ENCODE measurements around the gene TTLL7. TPM values are rescaled to one million over a fixed set of nuclear protein-coding genes. Genes with fewer than 3 reads are reported as not detected.

TTLL7 gene
- total and polyA plus RNA-seq, 8 donors, result 1.4 to 50.8 (median 8.5) TPM

DNA sequence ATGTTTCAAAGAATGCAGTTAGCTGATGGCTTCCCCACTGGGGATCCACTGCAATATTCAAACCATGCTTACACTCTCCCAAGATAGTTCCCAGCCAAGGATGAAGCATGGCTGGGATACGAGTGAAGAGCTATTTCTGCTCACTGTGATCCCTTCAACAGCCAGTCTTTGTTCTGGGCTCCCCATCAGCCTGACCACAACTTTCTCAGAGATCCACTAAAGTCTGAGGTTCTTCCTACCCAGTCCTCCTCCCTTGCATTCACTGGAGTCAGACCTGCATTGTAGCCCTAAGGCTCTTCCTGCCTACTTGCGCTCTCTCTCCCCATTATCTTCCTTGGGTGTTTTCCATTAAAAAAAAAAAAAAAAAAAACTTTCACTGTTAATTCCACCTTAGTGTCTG is 101.4 kb downstream of the TTLL7 start:
- no peak for DNase-seq
- Histone ChIP-seq H3K9me3 (no peaks in the 10 kb centered on the region), H3K27ac (no peak overlapping the region), H3K4me3 (no peak overlapping the region), H3K27me3 (no peaks in the 10 kb centered on the region), H3K4me1 (peaks cover 0 to 21% (median 2%) of the 10 kb centered on the region in 4 donors), H3K36me3 (no peaks in the 10 kb centered on the region)
- intact Hi-C loops (cut with DNase I; ENCODE audit: low total_unique reads), result no loop called here
- WGBS, 5 donors, result 87 to 100% (median 93%) methylated on average over 2 of the region's 2 CpGs
- TF ChIP-seq EP300 (IDR thresholded peaks at IDR 0.05), result no peak
- no peak for TF ChIP-seq POLR2AphosphoS5 (IDR thresholded peaks at IDR 0.05)
- TF ChIP-seq, protein P1, sequence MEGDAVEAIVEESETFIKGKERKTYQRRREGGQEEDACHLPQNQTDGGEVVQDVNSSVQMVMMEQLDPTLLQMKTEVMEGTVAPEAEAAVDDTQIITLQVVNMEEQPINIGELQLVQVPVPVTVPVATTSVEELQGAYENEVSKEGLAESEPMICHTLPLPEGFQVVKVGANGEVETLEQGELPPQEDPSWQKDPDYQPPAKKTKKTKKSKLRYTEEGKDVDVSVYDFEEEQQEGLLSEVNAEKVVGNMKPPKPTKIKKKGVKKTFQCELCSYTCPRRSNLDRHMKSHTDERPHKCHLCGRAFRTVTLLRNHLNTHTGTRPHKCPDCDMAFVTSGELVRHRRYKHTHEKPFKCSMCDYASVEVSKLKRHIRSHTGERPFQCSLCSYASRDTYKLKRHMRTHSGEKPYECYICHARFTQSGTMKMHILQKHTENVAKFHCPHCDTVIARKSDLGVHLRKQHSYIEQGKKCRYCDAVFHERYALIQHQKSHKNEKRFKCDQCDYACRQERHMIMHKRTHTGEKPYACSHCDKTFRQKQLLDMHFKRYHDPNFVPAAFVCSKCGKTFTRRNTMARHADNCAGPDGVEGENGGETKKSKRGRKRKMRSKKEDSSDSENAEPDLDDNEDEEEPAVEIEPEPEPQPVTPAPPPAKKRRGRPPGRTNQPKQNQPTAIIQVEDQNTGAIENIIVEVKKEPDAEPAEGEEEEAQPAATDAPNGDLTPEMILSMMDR (IDR thresholded peaks at IDR 0.05), result no peak
- TF ChIP-seq POLR2A (IDR thresholded peaks at IDR 0.05), result no peak

DNA sequence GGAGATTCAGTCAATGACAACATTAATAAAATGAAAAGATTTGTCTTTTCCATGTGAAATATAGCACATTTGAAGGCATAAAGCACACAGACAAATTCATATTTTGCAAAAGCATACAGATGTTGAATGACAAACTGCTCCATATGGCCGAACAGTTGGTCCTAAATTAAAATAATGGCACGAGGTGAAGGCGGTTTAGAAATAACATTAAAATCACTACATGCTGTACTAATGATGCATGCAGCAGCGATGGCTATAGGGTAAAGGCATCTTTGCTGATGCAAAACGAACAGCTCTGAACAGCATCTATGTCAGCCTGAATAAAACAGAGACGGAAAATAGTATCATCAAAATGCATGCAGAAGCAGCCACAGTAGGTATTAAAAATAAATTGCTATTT is 102.6 kb downstream of the TTLL7 start:
- no peaks in the 10 kb centered on the region for H3K36me3 ChIP-seq
- DNase-seq, result no peak
- intact Hi-C loops (cut with DNase I; ENCODE audit: low total_unique reads), result no loop called here
- WGBS, 5 donors, result 89 to 95% (median 94%) methylated on average over 6 of the region's 6 CpGs
- TF ChIP-seq POLR2A (IDR thresholded peaks at IDR 0.05) (no peak), POLR2AphosphoS5 (IDR thresholded peaks at IDR 0.05) (no peak), EP300 (IDR thresholded peaks at IDR 0.05) (no peak)
- TF ChIP-seq, protein P1 (IDR thresholded peaks at IDR 0.05), result no peak
- no peaks in the 10 kb centered on the region for H3K27me3 ChIP-seq
- H3K27ac ChIP-seq, result no peak overlapping the region
- H3K4me3 ChIP-seq, result no peak overlapping the region
- H3K4me1 ChIP-seq, result peaks cover 0 to 9% (median 0%) of the 10 kb centered on the region in 4 donors
- no peaks in the 10 kb centered on the region for H3K9me3 ChIP-seq

DNA sequence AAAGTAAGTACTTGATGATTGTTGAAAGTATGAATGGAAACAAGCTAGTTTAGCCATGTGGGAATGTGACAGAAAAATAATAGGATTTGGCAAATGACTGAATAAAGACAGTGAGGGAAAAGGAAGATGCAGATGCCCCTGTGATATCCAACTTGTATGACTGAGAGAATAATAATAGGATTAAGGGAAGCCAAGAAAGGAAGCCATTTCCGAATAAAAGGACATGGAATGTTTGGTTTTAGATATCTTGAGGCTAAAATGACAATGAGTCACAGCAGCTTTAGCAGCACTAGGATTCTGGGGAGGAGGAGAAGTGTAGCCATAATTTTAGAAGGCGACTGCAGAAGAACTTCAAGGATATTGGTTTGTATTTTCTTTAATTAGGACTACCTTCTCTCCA is 109.2 kb downstream of the TTLL7 start:
- no peak overlapping the region for H3K4me3 ChIP-seq
- no peak for DNase-seq
- H3K36me3 ChIP-seq, result peaks cover 0 to 13% (median 3%) of the 10 kb centered on the region in 4 donors
- no peaks in the 10 kb centered on the region for H3K27me3 ChIP-seq
- no peaks in the 10 kb centered on the region for H3K4me1 ChIP-seq
- no peak for TF ChIP-seq POLR2AphosphoS5 (IDR thresholded peaks at IDR 0.05)
- TF ChIP-seq, protein P1 (IDR thresholded peaks at IDR 0.05), result no peak
- TF ChIP-seq EP300 (IDR thresholded peaks at IDR 0.05), result no peak
- TF ChIP-seq POLR2A (IDR thresholded peaks at IDR 0.05), result no peak
- no peaks in the 10 kb centered on the region for H3K9me3 ChIP-seq
- WGBS, 5 donors, result 79 to 85% (median 83%) methylated on average over 2 of the region's 2 CpGs
- no peak overlapping the region for H3K27ac ChIP-seq
- intact Hi-C loops (cut with DNase I; ENCODE audit: low total_unique reads), result no loop called here

DNA sequence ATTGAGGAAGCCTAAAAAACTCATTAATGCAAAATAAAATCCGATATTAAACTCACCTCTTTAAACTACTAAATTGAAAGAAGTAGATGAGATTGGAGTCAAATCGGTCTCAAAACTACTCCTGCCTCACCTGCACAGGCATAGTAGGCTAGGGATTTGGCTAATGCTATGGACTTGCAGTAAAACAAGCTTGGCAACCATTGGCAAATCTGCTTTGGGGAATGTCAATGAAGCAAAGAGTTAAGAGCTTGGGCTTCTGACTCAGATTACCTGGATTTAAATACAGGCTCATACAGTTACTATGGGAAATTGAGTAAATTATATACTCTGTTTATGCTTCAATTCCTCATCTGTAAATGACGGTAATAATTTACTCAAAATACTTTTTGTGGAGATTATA is 111.4 kb downstream of the TTLL7 start:
- H3K27me3 ChIP-seq, result no peaks in the 10 kb centered on the region

More for the DNA sequence above, 111.4 kb downstream of the TTLL7 start:
- no peaks in the 10 kb centered on the region for H3K4me1 ChIP-seq
- H3K9me3 ChIP-seq, result no peaks in the 10 kb centered on the region
- intact Hi-C loops (cut with DNase I; ENCODE audit: low total_unique reads), result no loop called here
- no peak for DNase-seq
- 92 to 94% (median 93%) methylated on average over 3 of the region's 3 CpGs for WGBS, 5 donors
- TF ChIP-seq POLR2AphosphoS5 (IDR thresholded peaks at IDR 0.05) (no peak), POLR2A (IDR thresholded peaks at IDR 0.05) (no peak), EP300 (IDR thresholded peaks at IDR 0.05) (no peak)
- TF ChIP-seq, protein P1 (IDR thresholded peaks at IDR 0.05), result no peak
- no peak overlapping the region for H3K4me3 ChIP-seq
- H3K27ac ChIP-seq, result no peak overlapping the region
- peaks cover 0 to 18% (median 3%) of the 10 kb centered on the region in 4 donors for H3K36me3 ChIP-seq
